H1 (cell line): ENCODE measurements around the gene SLC39A2. TPM values are rescaled to one million over a fixed set of nuclear protein-coding genes. Genes with fewer than 3 reads are reported as not detected.

Source experiments
- CTCF ChIA-PET: fragments of 300-600 bp; sonication (Branson Sonifier 250); formaldehyde crosslinking; loops from one replicate; lab custom pipeline; 2021; ENCODE audit not compliant: partially characterized antibody; lab: Charles Lee
- POLR2A ChIA-PET: fragments of 300-600 bp; sonication (Branson Sonifier 250); formaldehyde crosslinking; loops from one replicate; lab custom pipeline; 2021; ENCODE audit warnings: inconsistent platforms; ENCODE audit not compliant: partially characterized antibody; lab: Charles Lee
- DNase-seq, 2 experiments: peaks; one replicate each; pipeline versions ENCODE4 v3.0.0 to v3.0.0-alpha.2; 2010 to 2022; ENCODE audit warnings: low spot score in 2 of 2, low read depth in 1 of 2, mixed read lengths in 1 of 2
- FAIRE-seq: peaks from 2 replicates; lab custom pipeline; 2011; peaks lifted over from hg19 to GRCh38; lab: Jason Lieb, UNC
- H2AFZ ChIP-seq: 2 replicates; pipeline ENCODE4 v1.8.1; 2012; ENCODE audit warnings: low read length, inconsistent platforms
- H2AK5ac ChIP-seq: 2 replicates; pipeline ENCODE4 v1.6.1; 2013; ENCODE audit warnings: low read depth, low read length
- H2BK120ac ChIP-seq: replicated peaks from 2 replicates; pipeline ENCODE3; 2013; ENCODE audit warnings: low read depth, low read length, inconsistent platforms
- H2BK12ac ChIP-seq: 2 replicates; pipeline ENCODE4 v1.6.1; 2013; ENCODE audit warnings: low read depth, low read length
- H2BK15ac ChIP-seq: 2 replicates; pipeline ENCODE4 v1.6.1; 2013; ENCODE audit warnings: low read length
- H2BK20ac ChIP-seq: 2 replicates; pipeline ENCODE4 v1.6.1; 2013; ENCODE audit warnings: low read length
- H2BK5ac ChIP-seq: 2 replicates; pipeline ENCODE4 v1.6.1; 2013; ENCODE audit warnings: low read depth, low read length
- H3K14ac ChIP-seq: 2 replicates; pipeline ENCODE4 v1.6.1; 2013; ENCODE audit warnings: inconsistent platforms; ENCODE audit not compliant: insufficient read length
- H3K18ac ChIP-seq: 2 replicates; pipeline ENCODE4 v1.6.1; 2013; ENCODE audit warnings: low read length; ENCODE audit errors: extremely low read depth
- H3K23ac ChIP-seq: 2 replicates; pipeline ENCODE4 v1.6.1; 2013; ENCODE audit warnings: inconsistent platforms; ENCODE audit not compliant: insufficient read length
- H3K23me2 ChIP-seq: 2 replicates; pipeline ENCODE4 v1.6.1; 2013; ENCODE audit warnings: low read depth, low read length
- H3K27ac ChIP-seq: 2 replicates; pipeline ENCODE4 v1.6.1; 2011; ENCODE audit warnings: low read depth, low read length, inconsistent platforms
- H3K27me3 ChIP-seq, 4 experiments: replicated peaks in 1 of 4; 1 replicate in 1 of 4; 2 replicates in 3 of 4; pipeline versions ENCODE4 v1.6.1 to v1.8.1; 2011 to 2013; ENCODE audit warnings: low read length in 3 of 4, mild to moderate bottlenecking in 3 of 4, inconsistent platforms in 2 of 4, mixed read lengths in 2 of 4, moderate library complexity in 1 of 4; ENCODE audit not compliant: control insufficient read depth in 3 of 4, insufficient read depth in 3 of 4; ENCODE audit errors: extremely low read depth in 1 of 4
- H3K36me3 ChIP-seq, 4 experiments: 2 replicates each; pipeline versions ENCODE4 v1.6.1 to v1.8.1; 2011 to 2013; ENCODE audit warnings: mild to moderate bottlenecking in 4 of 4, low read length in 3 of 4, moderate library complexity in 2 of 4, control low read depth in 1 of 4, inconsistent platforms in 1 of 4; ENCODE audit not compliant: insufficient read depth in 4 of 4, control insufficient read depth in 2 of 4
- H3K4ac ChIP-seq: replicated peaks from 2 replicates; pipeline ENCODE3; 2013; ENCODE audit warnings: low read length, low read depth, mixed read lengths, inconsistent platforms; ENCODE audit not compliant: insufficient read length
- H3K4me1 ChIP-seq, 4 experiments: replicated peaks in 1 of 4; 1 replicate in 1 of 4; 2 replicates in 3 of 4; pipeline versions ENCODE4 v1.6.1 to v1.8.1; 2011 to 2013; ENCODE audit warnings: low read length in 3 of 4, inconsistent platforms in 2 of 4, mixed read lengths in 1 of 4; ENCODE audit not compliant: insufficient read depth in 4 of 4, control insufficient read depth in 3 of 4
- H3K4me2 ChIP-seq, 2 experiments: 2 replicates each; pipeline versions ENCODE4 v1.6.1 to v1.8.1; 2011 to 2013; ENCODE audit warnings: low read depth in 2 of 2, low read length in 2 of 2, control low read depth in 1 of 2, inconsistent platforms in 1 of 2, mild to moderate bottlenecking in 1 of 2; ENCODE audit not compliant: insufficient read depth in 1 of 2
- H3K4me3 ChIP-seq, 4 experiments: fragments of 200-600, 300-600 bp in 1 of 4; sonication (generic), shearing (Covaris generic), sonication (Bioruptor Twin) in 1 of 4; 2 replicates each; pipeline versions ENCODE4 v1.5.1 to v1.8.1; 2011 to 2016; ENCODE audit warnings: low read length in 4 of 4, low read depth in 3 of 4, control low read depth in 2 of 4, inconsistent platforms in 2 of 4, mild to moderate bottlenecking in 2 of 4, mixed read lengths in 1 of 4, moderate library complexity in 1 of 4; ENCODE audit not compliant: insufficient read depth in 2 of 4; ENCODE audit errors: extremely low read depth in 1 of 4
- H3K56ac ChIP-seq: replicated peaks from 2 replicates; pipeline ENCODE3; 2013; ENCODE audit warnings: low read depth, mild to moderate bottlenecking, mixed read lengths, low read length, inconsistent platforms; ENCODE audit not compliant: insufficient read length
- H3K79me1 ChIP-seq: 2 replicates; pipeline ENCODE4 v1.6.1; 2013; ENCODE audit warnings: low read depth, low read length, control low read depth
- H3K79me2 ChIP-seq, 2 experiments: 2 replicates each; pipeline versions ENCODE4 v1.6.1 to v1.8.1; 2012 to 2013; ENCODE audit warnings: low read length in 2 of 2, mild to moderate bottlenecking in 2 of 2, inconsistent platforms in 1 of 2; ENCODE audit not compliant: insufficient read depth in 2 of 2, control insufficient read depth in 1 of 2
- H3K9ac ChIP-seq, 4 experiments: replicated peaks in 1 of 4; 1 replicate in 1 of 4; 2 replicates in 3 of 4; pipeline versions ENCODE4 v1.6.1 to v1.8.1; 2011 to 2013; ENCODE audit warnings: low read depth in 3 of 4, low read length in 3 of 4, control low read depth in 2 of 4, mild to moderate bottlenecking in 2 of 4, moderate library complexity in 2 of 4, inconsistent platforms in 1 of 4; ENCODE audit errors: extremely low read depth in 1 of 4
- H3K9me3 ChIP-seq, 2 experiments: 2 replicates each; pipeline versions ENCODE4 v1.6.1 to v1.8.1; 2012 to 2013; ENCODE audit warnings: mild to moderate bottlenecking in 2 of 2, moderate library complexity in 2 of 2, control low read depth in 1 of 2, inconsistent platforms in 1 of 2, low read depth in 1 of 2, low read length in 1 of 2, mixed read lengths in 1 of 2; ENCODE audit not compliant: insufficient read depth in 2 of 2
- H4K20me1 ChIP-seq, 2 experiments: replicated peaks in 1 of 2; 2 replicates each; pipeline versions ENCODE3 to v1.8.1; 2011 to 2013; ENCODE audit warnings: inconsistent platforms in 2 of 2, low read length in 2 of 2, mild to moderate bottlenecking in 1 of 2; ENCODE audit not compliant: insufficient read depth in 2 of 2, control insufficient read depth in 1 of 2
- H4K5ac ChIP-seq: 2 replicates; pipeline ENCODE4 v1.6.1; 2013; ENCODE audit warnings: low read length, low read depth, mixed read lengths, inconsistent platforms; ENCODE audit not compliant: insufficient read length
- H4K8ac ChIP-seq: 2 replicates; pipeline ENCODE4 v1.8.0; 2013; ENCODE audit warnings: mild to moderate bottlenecking, moderate library complexity, low read length, inconsistent platforms; ENCODE audit not compliant: insufficient read depth; ENCODE audit errors: extremely low read depth
- H4K91ac ChIP-seq: replicated peaks from 2 replicates; pipeline ENCODE3; 2013; ENCODE audit warnings: low read length, mixed read lengths, inconsistent platforms; ENCODE audit not compliant: insufficient read length
- BACH1 ChIP-seq: IDR thresholded peaks from 2 replicates; pipeline ENCODE4 v1.6.1; 2012; ENCODE audit warnings: low read length, improper control_type of control experiment
- BCL11A ChIP-seq, 2 experiments: IDR thresholded peaks; one replicate each; pipeline ENCODE4 v1.6.1; 2011; ENCODE audit warnings: low read depth in 2 of 2, low read length in 2 of 2, mild to moderate bottlenecking in 2 of 2
- CHD1 ChIP-seq: IDR thresholded peaks from 2 replicates; pipeline ENCODE4 v1.6.1; 2012; ENCODE audit warnings: low read depth, low read length, improper control_type of control experiment
- CHD2 ChIP-seq: IDR thresholded peaks from 2 replicates; pipeline ENCODE4 v1.6.1; 2012; ENCODE audit warnings: low read length, improper control_type of control experiment
- CTBP2 ChIP-seq: IDR thresholded peaks from 2 replicates; pipeline ENCODE4 v1.7.0; 2011; ENCODE audit warnings: borderline replicate concordance, mild to moderate bottlenecking, moderate library complexity, mixed read lengths, low read length; ENCODE audit not compliant: insufficient read depth, insufficient read length
- EP300 ChIP-seq, 2 experiments: IDR thresholded peaks; 1 replicate in 1 of 2; 2 replicates in 1 of 2; pipeline ENCODE4 v1.6.1; 2011 to 2012; ENCODE audit warnings: low read depth in 2 of 2, low read length in 2 of 2, mild to moderate bottlenecking in 2 of 2, borderline replicate concordance in 1 of 2, inconsistent platforms in 1 of 2, moderate library complexity in 1 of 2
- GTF2F1 ChIP-seq: IDR thresholded peaks from 2 replicates; pipeline ENCODE4 v1.6.1; 2012; ENCODE audit warnings: low read depth, low read length, improper control_type of control experiment, borderline replicate concordance
- KDM5A ChIP-seq: fragments of 200-600 bp; IDR thresholded peaks from 2 replicates; pipeline ENCODE4 v1.7.1; 2012; ENCODE audit warnings: mild to moderate bottlenecking, low read length, inconsistent platforms, mixed read lengths
- POLR2A ChIP-seq, 2 experiments: IDR thresholded peaks; 1 replicate in 1 of 2; 2 replicates in 1 of 2; pipeline ENCODE4 v1.6.1; 2011; ENCODE audit warnings: low read depth in 2 of 2, low read length in 2 of 2, mild to moderate bottlenecking in 2 of 2; ENCODE audit errors: control extremely low read depth in 1 of 2
- SAP30 ChIP-seq: fragments of 300-600 bp; sonication (generic); IDR thresholded peaks from 2 replicates; pipeline ENCODE4 v1.7.1; 2012; ENCODE audit warnings: low read length, moderate library complexity, mild to moderate bottlenecking, inconsistent platforms; ENCODE audit not compliant: insufficient read depth, insufficient replicate concordance
- TEAD4 ChIP-seq: IDR thresholded peaks from 2 replicates; pipeline ENCODE4 v1.6.1; 2012; ENCODE audit warnings: low read depth, low read length, inconsistent platforms, mixed read lengths
- ZNF274 ChIP-seq: IDR thresholded peaks from 2 replicates; pipeline ENCODE4 v1.7.0; 2012; ENCODE audit warnings: low read length, borderline replicate concordance; ENCODE audit errors: extremely low read depth
- WGBS, 2 experiments: shearing (Covaris generic) in 1 of 2; methylation state at CpG; one replicate each; pipeline versions ENCODE4 v1.1.6 to v1.1.7; 2013 to 2015; ENCODE audit warnings: low lambda C conversion rate in 2 of 2, mixed read lengths in 2 of 2, inconsistent platforms in 1 of 2, low coverage in 1 of 2, missing lambda C conversion rate in 1 of 2; ENCODE audit not compliant: insufficient replicate concordance in 2 of 2, insufficient coverage in 1 of 2, insufficient read length in 1 of 2; ENCODE audit errors: extremely low coverage in 1 of 2, missing lambda C conversion rate in 1 of 2; 5-methylcytosine and 5-hydroxymethylcytosine counted together
- polyA plus RNA-seq, 7 experiments: library from polyadenylated mRNA; depleted of rRNA in 3 of 7; stranded (reverse) in 5 of 7; unstranded in 2 of 7; fragments of >200 nt in 5 of 7; fragments of 200-250 nt in 2 of 7; gene quantifications; 1 replicate in 5 of 7; 2 replicates in 1 of 7; 4 replicates in 1 of 7; pipeline versions ENCODE4 v1.2.1 to v1.2.3, GENCODE V29; 2011 to 2013; ENCODE audit warnings: missing spikeins in 2 of 7, mixed read lengths in 2 of 7
- total RNA-seq: library from RNA; stranded (reverse); fragmentation: NEBNext Ultra II Directional; extraction: Animal tissue kit (Norgen Biotek cat#: 25700); gene quantifications from 2 replicates; pipeline ENCODE4 v1.2.1, GENCODE V29; 2021
- TF ChIP-seq, protein P1 (sequence below): IDR thresholded peaks from 2 replicates; pipeline ENCODE4 v1.6.1; 2012; ENCODE audit warnings: inconsistent platforms
- TF ChIP-seq, protein P2 (sequence below): IDR thresholded peaks from 2 replicates; pipeline ENCODE4 v1.6.1; 2011; ENCODE audit warnings: low read length, improper control_type of control experiment

The SLC39A2 gene
- total and polyA plus RNA-seq, 2 of the 8 experiments (the other 6 are each of a cell fraction or from before 2014, with no cell fraction given), result 0.14 to 0.22 TPM

DNA sequence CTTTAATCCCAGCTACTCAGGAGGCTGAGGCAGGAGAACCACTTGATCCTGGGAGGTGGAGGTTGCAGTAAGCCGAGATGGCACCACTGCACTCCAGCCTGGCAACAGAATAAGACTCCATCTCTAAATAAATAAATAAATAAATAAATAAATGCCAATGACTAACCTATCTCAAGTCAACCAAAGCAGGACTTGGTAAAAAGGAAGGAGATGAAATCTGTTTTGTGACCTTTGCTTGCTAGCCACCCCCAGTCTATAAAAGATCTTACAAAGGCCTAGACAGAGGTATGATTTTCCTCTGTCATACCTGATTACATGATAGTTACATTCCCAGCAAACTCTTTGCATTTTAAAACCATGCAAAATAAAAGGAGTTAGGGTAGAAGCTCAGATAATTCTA is 22.8 kb upstream of the SLC39A2 start:
- 89% methylated on average over 1 of the region's 1 CpG; no CpG with 5 or more reads in 1 of the 2 experiments for WGBS, 2 experiments
- Histone ChIP-seq H2BK120ac (no peak overlapping the region), H3K27me3 (peaks cover 0 to 5% (median 1%) of the 10 kb centered on the region in 4 experiments; a peak in 2 of 7 replicates), H3K9ac (no peak overlapping the region), H3K4me2 (no peak overlapping the region), H3K18ac (no peak overlapping the region), H4K8ac (no peak overlapping the region), H4K20me1 (no peaks in the 10 kb centered on the region), H3K79me2 (no peaks in the 10 kb centered on the region), H3K4me3 (no peak overlapping the region), H2AK5ac (no peak overlapping the region), H3K9me3 (no peaks in the 10 kb centered on the region), H3K4ac (no peak overlapping the region), H3K56ac (no peak overlapping the region), H3K79me1 (no peaks in the 10 kb centered on the region), H2BK5ac (no peak overlapping the region), H4K91ac (no peak overlapping the region), H2BK15ac (no peak overlapping the region), H2BK12ac (no peak overlapping the region), H3K36me3 (no peaks in the 10 kb centered on the region), H3K4me1 (peaks cover 0 to 2% (median under 1%) of the 10 kb centered on the region in 4 experiments; a peak in 2 of 7 replicates), H3K27ac (no peak overlapping the region), H3K14ac (no peak overlapping the region), H3K23ac (no peak overlapping the region), H3K23me2 (no peaks in the 10 kb centered on the region), H2AFZ (no peak overlapping the region), H4K5ac (no peak overlapping the region), H2BK20ac (no peak overlapping the region)
- ChIA-PET CTCF (no interaction called here), POLR2A (no interaction called here)
- DNase-seq (no peak), FAIRE-seq (no peak)
- TF ChIP-seq CHD2 (no peak), BACH1 (no peak), ZNF274 (no peak), BCL11A (IDR thresholded peaks at IDR 0.05; ENCODE audit: low read depth in 2 of 2, low read length in 2 of 2) (no peak), POLR2A (IDR thresholded peaks at IDR 0.05; ENCODE audit: control extremely low read depth in 1 of 2, low read depth in 2 of 2, low read length in 2 of 2) (no peak), CTBP2 (no peak), EP300 (IDR thresholded peaks at IDR 0.05; ENCODE audit: borderline replicate concordance in 1 of 2, low read depth in 2 of 2, low read length in 2 of 2) (no peak), GTF2F1 (no peak), SAP30 (no peak), KDM5A (no peak), CHD1 (no peak), TEAD4 (no peak)
- TF ChIP-seq, protein P1, sequence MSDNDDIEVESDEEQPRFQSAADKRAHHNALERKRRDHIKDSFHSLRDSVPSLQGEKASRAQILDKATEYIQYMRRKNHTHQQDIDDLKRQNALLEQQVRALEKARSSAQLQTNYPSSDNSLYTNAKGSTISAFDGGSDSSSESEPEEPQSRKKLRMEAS, result no peak
- TF ChIP-seq, protein P2, sequence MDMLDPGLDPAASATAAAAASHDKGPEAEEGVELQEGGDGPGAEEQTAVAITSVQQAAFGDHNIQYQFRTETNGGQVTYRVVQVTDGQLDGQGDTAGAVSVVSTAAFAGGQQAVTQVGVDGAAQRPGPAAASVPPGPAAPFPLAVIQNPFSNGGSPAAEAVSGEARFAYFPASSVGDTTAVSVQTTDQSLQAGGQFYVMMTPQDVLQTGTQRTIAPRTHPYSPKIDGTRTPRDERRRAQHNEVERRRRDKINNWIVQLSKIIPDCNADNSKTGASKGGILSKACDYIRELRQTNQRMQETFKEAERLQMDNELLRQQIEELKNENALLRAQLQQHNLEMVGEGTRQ, result no peak
